Esophagus squamous epithelium (tissue), 4 donors: Measurements from ENCODE around the gene CTCFL.

Source experiments
- POLR2A ChIP-seq, 4 donors: fragments of 450-650 bp; IDR thresholded peaks; one replicate each; pipeline ENCODE4 v1.6.1; 2017; ENCODE audit warnings: antibody characterized with exemption in 4 of 4, mild to moderate bottlenecking in 4 of 4, moderate library complexity in 3 of 4
- TF ChIP-seq, protein P1 (sequence below), 6 experiments: fragments of 450-650 bp in 4 of 6; fragments of 200-600 bp in 2 of 6; sonication (generic) in 2 of 6; IDR thresholded peaks; one replicate each; pipeline ENCODE4 v1.5.1; 2016 to 2019; ENCODE audit warnings: antibody characterized with exemption in 6 of 6, mild to moderate bottlenecking in 4 of 6, moderate library complexity in 4 of 6

GRCh38 chr20:57457243-57458095 lies 67.5 kb downstream of the CTCFL start:
- TF ChIP-seq, protein P1, sequence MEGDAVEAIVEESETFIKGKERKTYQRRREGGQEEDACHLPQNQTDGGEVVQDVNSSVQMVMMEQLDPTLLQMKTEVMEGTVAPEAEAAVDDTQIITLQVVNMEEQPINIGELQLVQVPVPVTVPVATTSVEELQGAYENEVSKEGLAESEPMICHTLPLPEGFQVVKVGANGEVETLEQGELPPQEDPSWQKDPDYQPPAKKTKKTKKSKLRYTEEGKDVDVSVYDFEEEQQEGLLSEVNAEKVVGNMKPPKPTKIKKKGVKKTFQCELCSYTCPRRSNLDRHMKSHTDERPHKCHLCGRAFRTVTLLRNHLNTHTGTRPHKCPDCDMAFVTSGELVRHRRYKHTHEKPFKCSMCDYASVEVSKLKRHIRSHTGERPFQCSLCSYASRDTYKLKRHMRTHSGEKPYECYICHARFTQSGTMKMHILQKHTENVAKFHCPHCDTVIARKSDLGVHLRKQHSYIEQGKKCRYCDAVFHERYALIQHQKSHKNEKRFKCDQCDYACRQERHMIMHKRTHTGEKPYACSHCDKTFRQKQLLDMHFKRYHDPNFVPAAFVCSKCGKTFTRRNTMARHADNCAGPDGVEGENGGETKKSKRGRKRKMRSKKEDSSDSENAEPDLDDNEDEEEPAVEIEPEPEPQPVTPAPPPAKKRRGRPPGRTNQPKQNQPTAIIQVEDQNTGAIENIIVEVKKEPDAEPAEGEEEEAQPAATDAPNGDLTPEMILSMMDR (IDR thresholded peaks at IDR 0.05) = no peak
- no peak for TF ChIP-seq POLR2A (IDR thresholded peaks at IDR 0.05)
